Measurements from ENCODE around the gene ZBTB38.

Gene ZBTB38

DNA sequence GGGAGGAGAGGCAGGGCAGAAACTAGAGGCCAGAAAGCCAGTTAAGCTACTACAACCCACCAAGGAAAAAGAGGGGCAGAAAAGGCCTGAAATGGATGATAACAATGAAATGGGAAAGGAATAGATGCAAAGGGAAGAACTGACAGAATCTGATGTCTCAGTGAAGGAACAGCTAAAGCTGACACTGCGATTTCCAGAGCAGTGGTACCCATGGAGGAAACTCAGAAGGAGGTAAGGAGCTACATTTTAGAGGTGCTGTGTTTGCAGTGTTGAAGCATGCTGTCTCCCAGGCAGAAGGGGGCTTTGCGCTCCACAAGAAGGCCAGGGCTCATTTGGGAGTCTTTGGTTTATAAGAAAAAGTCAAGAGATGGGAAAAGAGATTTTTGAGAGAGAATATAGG lies 38.0 kb downstream of the ZBTB38 start:
- DNase-seq, result no peak

DNA sequence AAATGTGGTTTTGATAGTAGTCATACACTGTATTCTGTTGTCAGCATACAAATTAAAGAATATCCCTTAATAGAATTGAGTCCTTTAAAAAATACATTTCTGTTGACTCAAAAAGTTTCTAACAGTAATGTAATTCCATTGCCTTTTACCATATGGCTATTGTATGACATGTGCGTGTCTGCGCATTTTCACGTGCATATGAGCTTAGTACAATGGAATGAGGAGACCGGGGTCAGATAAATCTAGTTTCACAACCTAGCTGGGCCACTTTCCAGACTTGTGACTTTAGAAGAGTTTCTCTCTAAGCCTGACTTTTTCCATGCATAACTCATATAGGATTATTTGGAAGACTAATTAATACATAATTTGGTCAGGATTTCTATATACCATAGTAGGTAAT lies 38.7 kb downstream of the ZBTB38 start:
- DNase-seq, result no peak

DNA sequence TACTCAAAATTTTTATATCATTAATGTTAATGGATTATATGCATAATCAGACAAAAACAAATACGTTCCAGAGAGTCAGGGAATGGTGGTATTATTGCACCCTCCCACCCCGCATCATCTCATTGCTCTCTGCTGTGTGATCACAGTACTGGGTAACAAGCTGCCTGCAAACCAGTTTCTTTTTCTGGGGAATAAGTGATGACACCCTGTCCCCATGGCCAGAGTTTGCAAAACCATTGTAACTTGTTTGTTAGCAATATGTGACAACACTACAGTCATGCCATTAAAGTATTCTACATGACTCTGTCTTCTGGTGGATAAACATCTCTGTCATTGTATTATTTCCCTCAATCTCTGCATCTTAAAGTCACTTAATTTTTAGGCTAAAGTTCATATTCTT lies 39.5 kb downstream of the ZBTB38 start:
- no peak for DNase-seq

- no peak for DNase-seq
These were observed 40.3 kb downstream of the ZBTB38 start for GRCh38 chr3:141408596-141408995.

DNA sequence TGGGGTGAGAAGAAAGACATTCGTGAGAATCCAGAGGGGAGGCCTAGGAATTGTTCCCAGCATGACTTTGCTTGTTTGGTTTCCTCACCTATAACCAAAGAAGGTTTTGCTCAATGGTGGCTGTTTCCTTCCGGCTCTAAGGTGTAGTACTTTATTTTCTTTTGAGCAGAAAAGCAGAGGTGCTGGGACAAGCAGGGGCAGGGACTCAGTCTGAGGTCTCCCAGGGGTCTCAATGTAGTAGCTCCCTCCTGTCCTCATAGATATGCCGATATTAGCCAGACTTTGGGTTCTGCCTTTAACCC lies 41.6 kb downstream of the ZBTB38 start:
- DNase-seq, result no peak

DNA sequence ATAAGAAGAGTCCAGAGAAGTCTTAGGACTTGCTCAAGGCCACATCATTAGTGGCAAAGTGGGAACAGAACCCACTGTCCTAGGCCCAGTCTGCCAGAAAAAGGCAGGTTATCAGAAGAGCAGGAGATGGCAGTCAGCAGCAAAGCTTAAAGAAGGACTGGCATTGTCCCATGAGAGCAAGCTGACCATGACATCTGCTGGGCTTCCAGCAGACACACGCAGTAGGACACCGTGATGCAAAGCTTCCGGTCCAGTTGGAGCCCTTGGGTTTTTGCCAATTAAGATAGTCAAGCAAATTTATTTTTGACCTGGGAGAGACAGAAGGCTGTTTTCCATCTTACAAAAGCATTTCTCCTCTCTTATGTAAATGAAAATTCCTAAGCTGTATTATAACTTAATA lies 42.1 kb downstream of the ZBTB38 start:
- DNase-seq, result peak; percentile 23

DNA sequence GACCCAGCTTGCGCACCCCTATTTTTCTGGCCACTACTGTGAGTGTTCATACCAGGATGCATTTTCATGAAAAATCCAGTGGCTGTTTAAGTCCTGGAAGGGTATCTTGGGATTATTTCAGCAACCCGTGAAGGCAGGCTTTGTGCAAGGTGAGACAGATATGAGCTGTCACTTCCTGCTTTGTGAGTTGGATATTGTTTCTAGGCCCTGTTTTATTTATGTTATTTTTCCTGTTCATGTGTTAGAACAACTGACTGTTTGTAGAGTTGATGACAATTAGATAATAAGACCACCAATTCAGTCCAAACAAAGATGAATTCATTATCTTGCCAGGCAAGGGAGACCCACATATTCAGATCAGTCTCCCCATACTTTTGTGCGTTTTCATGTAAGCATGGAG lies 42.5 kb downstream of the ZBTB38 start:
- no peak for DNase-seq

DNA sequence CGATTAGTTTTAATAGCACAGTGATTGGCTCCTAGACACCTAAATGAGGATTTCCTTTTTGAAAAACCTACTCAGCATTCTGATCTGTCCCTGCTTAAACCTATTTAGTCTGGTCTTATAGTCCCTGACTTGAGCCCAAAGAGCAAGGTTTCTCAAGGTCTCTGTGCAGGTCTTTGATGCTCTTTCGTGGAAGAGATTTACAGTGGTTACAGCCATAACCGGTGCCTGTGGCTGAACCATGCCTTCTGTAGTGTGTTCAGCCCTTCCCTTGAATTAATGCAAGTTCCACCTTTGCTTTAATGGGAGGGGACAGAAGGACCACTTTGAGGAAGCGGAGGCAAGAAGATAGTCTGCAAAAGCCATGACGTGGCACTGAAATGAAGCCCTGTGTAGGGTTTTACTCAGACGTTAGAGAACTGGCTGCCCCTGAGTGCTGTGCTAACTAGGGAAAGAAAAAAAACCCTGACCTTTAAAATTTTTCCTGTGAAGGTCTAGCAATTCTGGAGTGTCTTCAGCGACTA lies 43.0 kb downstream of the ZBTB38 start:
- DNase-seq, result peak; percentile 17

DNA sequence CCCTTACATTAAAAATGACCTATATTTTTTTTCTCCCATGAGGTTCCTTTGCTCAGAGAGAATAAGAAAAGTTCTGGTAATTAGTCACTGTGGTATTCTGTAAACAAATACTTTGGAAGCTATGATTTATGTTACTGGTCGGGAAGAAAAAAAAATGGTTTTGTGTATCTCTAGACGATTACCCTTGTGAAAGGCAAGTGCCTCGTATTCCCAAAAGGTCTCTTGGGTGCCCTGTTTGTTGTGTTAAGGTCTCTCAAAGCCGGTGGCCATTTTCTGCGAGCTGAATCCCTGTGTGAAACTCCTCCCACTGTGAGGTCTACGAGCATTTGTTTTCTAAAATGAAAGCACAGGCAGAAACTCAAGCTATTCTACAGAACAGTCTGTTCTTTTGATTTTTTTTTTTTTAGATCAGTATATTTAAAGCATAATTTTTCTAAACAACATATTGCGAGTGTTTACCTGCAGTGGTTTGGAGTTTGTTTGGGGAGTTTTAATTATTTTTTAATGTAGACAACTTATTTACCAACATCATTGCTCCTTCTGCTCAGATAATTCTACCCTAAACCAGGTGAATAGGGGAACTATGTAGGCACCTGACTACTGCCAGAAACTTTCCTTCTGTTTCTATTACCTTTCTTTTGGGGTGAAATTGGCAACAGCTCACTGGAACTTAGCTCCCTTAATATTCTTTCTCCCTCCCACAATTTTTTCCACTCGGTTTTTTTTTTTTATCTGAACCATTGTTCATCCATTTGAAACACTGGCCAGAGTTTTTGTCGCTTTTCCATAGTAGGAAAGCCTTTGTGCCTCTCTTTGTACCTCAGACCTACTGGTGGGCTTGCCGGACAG lies 44.0 kb downstream of the ZBTB38 start:
- peak; percentile 85 for DNase-seq

GRCh38 chr3:141412936-141413354 lies 44.6 kb downstream of the ZBTB38 start:
- no peak for DNase-seq

GRCh38 chr3:141413391-141413790 lies 45.1 kb downstream of the ZBTB38 start:
- no peak for DNase-seq

DNA sequence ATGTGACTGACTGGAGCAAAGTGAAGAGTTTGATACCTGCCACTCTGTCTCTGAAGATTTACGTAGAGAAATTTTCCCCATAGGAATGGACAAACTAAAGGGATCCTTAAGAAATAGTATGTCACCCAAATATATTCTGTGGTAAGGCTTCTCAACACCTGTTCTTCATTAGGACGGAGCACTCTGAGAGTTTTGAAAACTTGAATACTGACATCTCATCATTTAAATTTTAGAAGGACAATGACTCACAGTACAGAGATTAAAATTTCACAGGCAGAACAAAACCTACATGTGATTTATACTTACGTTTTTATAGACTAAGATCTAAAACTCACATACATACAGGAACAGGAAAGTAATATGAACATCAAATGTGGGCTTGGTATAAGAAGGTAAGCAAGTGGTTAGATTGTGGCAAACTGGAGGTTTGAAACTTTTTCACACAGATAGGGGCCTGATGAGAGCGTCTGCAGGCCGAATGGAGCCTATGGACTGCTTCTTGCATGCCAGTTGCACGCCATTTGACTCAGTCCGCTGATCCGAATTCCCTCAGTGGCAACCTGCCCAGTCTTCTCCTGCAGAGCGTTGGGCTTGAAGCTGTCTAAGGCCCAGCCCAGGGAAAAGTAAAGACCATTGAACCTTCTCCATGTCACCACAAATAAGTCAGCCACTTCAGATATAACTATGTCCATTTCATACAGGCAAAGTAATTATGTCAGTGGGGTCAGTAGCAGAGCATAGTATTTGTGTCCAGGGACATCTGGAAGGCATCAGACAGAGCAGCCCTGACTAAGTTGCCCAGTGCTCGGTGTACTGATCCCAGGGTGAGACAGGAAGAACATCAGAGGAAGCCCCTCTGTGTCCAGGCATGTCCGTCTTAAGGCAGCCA lies 45.7 kb downstream of the ZBTB38 start:
- DNase-seq, result no peak

- no peak for DNase-seq
These were observed 46.6 kb downstream of the ZBTB38 start for GRCh38 chr3:141414800-141415462.

DNA sequence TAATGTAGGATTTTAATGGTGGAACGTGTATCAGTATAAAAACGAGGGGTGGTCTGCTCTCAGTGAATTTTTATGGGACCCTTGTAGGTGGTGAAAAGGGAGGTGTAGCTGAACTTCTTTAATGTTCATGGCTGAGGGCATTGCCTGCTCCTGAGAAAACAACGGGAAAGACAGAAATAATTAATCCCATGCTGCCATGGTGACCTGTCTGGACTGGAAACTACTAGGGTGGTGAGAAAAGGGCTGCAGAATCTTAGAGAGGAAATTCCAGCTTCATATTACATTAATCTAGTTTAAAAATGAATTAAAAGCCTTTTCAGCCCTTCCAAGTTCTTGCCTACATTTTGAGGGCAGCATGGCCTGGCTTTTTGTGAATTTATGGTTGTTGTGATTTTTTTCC lies 47.6 kb downstream of the ZBTB38 start:
- no peak for DNase-seq

Data from hematopoietic multipotent progenitor cell treated with erythropoietin and hydrocortisone succinate and interleukin-3 and kit ligand, for 8 days (in vitro differentiated cells).